NCI-H345 (cell line): ENCODE results near the gene CFAP65.

Experiments used
- DNase-seq: peaks from one replicate; lab custom pipeline; 2025; lab: John Stamatoyannopoulos, UW

Gene CFAP65

GRCh38 chr2:219016721-219017120 is 24.6 kb downstream of the CFAP65 start:
- DNase-seq = no peak

- DNase-seq = no peak
Observed at GRCh38 chr2:219010873-219011272, 30.4 kb downstream of the CFAP65 start.

GRCh38 chr2:219010162-219010756 is 31.1 kb downstream of the CFAP65 start:
- peak; percentile 43 for DNase-seq

GRCh38 chr2:219009294-219009693 is 32.0 kb downstream of the CFAP65 start:
- DNase-seq = no peak

- DNase-seq = no peak
Observed at GRCh38 chr2:219003979-219004378, 37.3 kb downstream of the CFAP65 start.

- no peak for DNase-seq
Observed at GRCh38 chr2:219003267-219003634, 38.1 kb downstream of the CFAP65 start.

GRCh38 chr2:219002395-219003266 is 38.7 kb downstream of the CFAP65 start:
- DNase-seq = peak; percentile 82

GRCh38 chr2:219001577-219002394 is 39.5 kb downstream of the CFAP65 start:
- DNase-seq = peak; percentile 99

- no peak for DNase-seq
Observed at GRCh38 chr2:219001100-219001576, 40.2 kb downstream of the CFAP65 start.

GRCh38 chr2:219000569-219000960 is 40.8 kb downstream of the CFAP65 start:
- DNase-seq = peak; percentile 49

- peak; percentile 94 for DNase-seq
Observed at GRCh38 chr2:218999881-219000568, 41.3 kb downstream of the CFAP65 start.

GRCh38 chr2:218999021-218999880 is 42.1 kb downstream of the CFAP65 start:
- no peak for DNase-seq

- peak; percentile 37 for DNase-seq
Observed at GRCh38 chr2:218998414-218999002, 42.8 kb downstream of the CFAP65 start.

- peak; percentile 66 for DNase-seq
Observed at GRCh38 chr2:218997731-218998130, 43.6 kb downstream of the CFAP65 start.

- DNase-seq = peak; percentile 86
Observed at GRCh38 chr2:218996937-218997336, 44.4 kb downstream of the CFAP65 start.

- DNase-seq = peak; percentile 94
Observed at GRCh38 chr2:218995972-218996711, 45.2 kb downstream of the CFAP65 start.

GRCh38 chr2:218995561-218995960 is 45.8 kb downstream of the CFAP65 start:
- DNase-seq = no peak

GRCh38 chr2:218993345-218994315 is 47.7 kb downstream of the CFAP65 start, which contains the start of gene CRYBA2:
Gene CRYBA2 (minus strand): TSS chr2:218993422. CDS start chr2:218993176, 246 bp downstream.
- peak; percentile 70 for DNase-seq
